ENCODE data around the gene DNLZ. TPM values are rescaled to one million over a fixed set of nuclear protein-coding genes. Genes with fewer than 3 reads are reported as not detected.
A peak's percentile ranks its signal among the peaks of the same experiment; 100 is the strongest.

Gene DNLZ
- total and polyA plus RNA-seq, 5 donors from 2014 or later = 25.5 to 67.9 (median 57.6) TPM

- Histone ChIP-seq H3K27ac (ENCODE audit: insufficient read depth, low read length, poor library complexity, severe bottlenecking) (no peak overlapping the region), H3K27me3 (ENCODE audit: control insufficient read depth, insufficient read depth, low read length) (no peaks in the 10 kb centered on the region), H3K4me3 (ENCODE audit: low read depth, low read length) (no peak overlapping the region), H3K9me3 (ENCODE audit: control insufficient read depth in 2 of 2, low read length in 2 of 2) (no peaks in the 10 kb centered on the region), H3K4me1 (ENCODE audit: control insufficient read depth, insufficient read depth, low read length, poor library complexity, severe bottlenecking) (peaks cover 18% of the 10 kb centered on the region), H3K36me3 (ENCODE audit: control insufficient read depth, insufficient read depth, low read length) (peaks cover 48% of the 10 kb centered on the region)
- Mint-ChIP-seq H3K27ac (peak overlapping the region in 1 of 3 donors; percentile 52), H3K4me1 (peaks cover 0 to 24% (median 10%) of the 10 kb centered on the region in 4 donors), H3K36me3 (peaks cover 9% of the 10 kb centered on the region), H3K27me3 (no peaks in the 10 kb centered on the region), H3K9me3 (no peaks in the 10 kb centered on the region), H3K4me3 (peak overlapping the region in 2 of 4 donors; percentile 32 to 57)
- ATAC-seq (ENCODE audit: low read depth in 2 of 2) (no peak), DNase-seq (no peak)
Measured at GRCh38 chr9:136395345-136396218, 32.0 kb upstream of the DNLZ start.

GRCh38 chr9:136395020-136395340 is 31.4 kb upstream of the DNLZ start:
- Mint-ChIP-seq H3K36me3 (peaks cover 10% of the 10 kb centered on the region), H3K4me3 (peak overlapping the region in 1 of 4 donors; percentile 57), H3K27me3 (no peaks in the 10 kb centered on the region), H3K9me3 (no peaks in the 10 kb centered on the region), H3K27ac (peak overlapping the region in 1 of 3 donors; percentile 52), H3K4me1 (peaks cover 0 to 20% (median 10%) of the 10 kb centered on the region in 4 donors)
- DNase-seq (no peak), ATAC-seq (ENCODE audit: low read depth in 2 of 2) (no peak)
- Histone ChIP-seq H3K4me1 (ENCODE audit: control insufficient read depth, insufficient read depth, low read length, poor library complexity, severe bottlenecking) (peaks cover 13% of the 10 kb centered on the region), H3K27me3 (ENCODE audit: control insufficient read depth, insufficient read depth, low read length) (no peaks in the 10 kb centered on the region), H3K4me3 (ENCODE audit: low read depth, low read length) (no peak overlapping the region), H3K27ac (ENCODE audit: insufficient read depth, low read length, poor library complexity, severe bottlenecking) (no peak overlapping the region), H3K9me3 (ENCODE audit: control insufficient read depth in 2 of 2, low read length in 2 of 2) (no peaks in the 10 kb centered on the region), H3K36me3 (ENCODE audit: control insufficient read depth, insufficient read depth, low read length) (peaks cover 50% of the 10 kb centered on the region)

- no peaks in the 10 kb centered on the region for H3K27me3 Mint-ChIP-seq
- no peak overlapping the region for H3K4me3 ChIP-seq (ENCODE audit: low read depth, low read length)
- no peak overlapping the region for H3K4me3 Mint-ChIP-seq
- ATAC-seq (ENCODE audit: low read depth in 2 of 2) (no peak), DNase-seq (no peak)
- peaks cover 0 to 20% (median 10%) of the 10 kb centered on the region in 4 donors for H3K4me1 Mint-ChIP-seq
- H3K27ac Mint-ChIP-seq = no peak overlapping the region
- peaks cover 53% of the 10 kb centered on the region for H3K36me3 ChIP-seq (ENCODE audit: control insufficient read depth, insufficient read depth, low read length)
- H3K9me3 ChIP-seq (ENCODE audit: control insufficient read depth in 2 of 2, low read length in 2 of 2) = no peaks in the 10 kb centered on the region
- H3K9me3 Mint-ChIP-seq = no peaks in the 10 kb centered on the region
- H3K27ac ChIP-seq (ENCODE audit: insufficient read depth, low read length, poor library complexity, severe bottlenecking) = no peak overlapping the region
- H3K27me3 ChIP-seq (ENCODE audit: control insufficient read depth, insufficient read depth, low read length) = no peaks in the 10 kb centered on the region
- peaks cover 13% of the 10 kb centered on the region for H3K36me3 Mint-ChIP-seq
- peaks cover 11% of the 10 kb centered on the region for H3K4me1 ChIP-seq (ENCODE audit: control insufficient read depth, insufficient read depth, low read length, poor library complexity, severe bottlenecking)
Measured at GRCh38 chr9:136394312-136395019, 30.9 kb upstream of the DNLZ start.

- Histone ChIP-seq H3K4me1 (ENCODE audit: control insufficient read depth, insufficient read depth, low read length, poor library complexity, severe bottlenecking) (peaks cover 2% of the 10 kb centered on the region), H3K9me3 (ENCODE audit: control insufficient read depth in 2 of 2, low read length in 2 of 2) (no peaks in the 10 kb centered on the region), H3K36me3 (ENCODE audit: control insufficient read depth, insufficient read depth, low read length) (peaks cover 56% of the 10 kb centered on the region), H3K4me3 (ENCODE audit: low read depth, low read length) (no peak overlapping the region), H3K27ac (ENCODE audit: insufficient read depth, low read length, poor library complexity, severe bottlenecking) (no peak overlapping the region), H3K27me3 (ENCODE audit: control insufficient read depth, insufficient read depth, low read length) (no peaks in the 10 kb centered on the region)
- H3K4me1 Mint-ChIP-seq = peaks cover 0 to 11% (median 2%) of the 10 kb centered on the region in 4 donors
- H3K4me3 Mint-ChIP-seq = no peak overlapping the region
- no peaks in the 10 kb centered on the region for H3K9me3 Mint-ChIP-seq
- H3K36me3 Mint-ChIP-seq = peaks cover 14% of the 10 kb centered on the region
- no peak overlapping the region for H3K27ac Mint-ChIP-seq
- no peak for DNase-seq
- H3K27me3 Mint-ChIP-seq = no peaks in the 10 kb centered on the region
- ATAC-seq (ENCODE audit: low read depth in 2 of 2) = no peak
Measured at GRCh38 chr9:136393531-136393930, 30.0 kb upstream of the DNLZ start.

- no peak overlapping the region for H3K4me3 Mint-ChIP-seq
- H3K27ac ChIP-seq (ENCODE audit: insufficient read depth, low read length, poor library complexity, severe bottlenecking) = no peak overlapping the region
- H3K9me3 ChIP-seq (ENCODE audit: control insufficient read depth in 2 of 2, low read length in 2 of 2) = no peaks in the 10 kb centered on the region
- H3K9me3 Mint-ChIP-seq = no peaks in the 10 kb centered on the region
- peaks cover 16% of the 10 kb centered on the region for H3K36me3 Mint-ChIP-seq
- no peak for DNase-seq
- H3K4me1 ChIP-seq (ENCODE audit: control insufficient read depth, insufficient read depth, low read length, poor library complexity, severe bottlenecking) = no peaks in the 10 kb centered on the region
- no peak overlapping the region for H3K27ac Mint-ChIP-seq
- peaks cover 0 to 5% (median 2%) of the 10 kb centered on the region in 4 donors for H3K4me1 Mint-ChIP-seq
- no peak overlapping the region for H3K4me3 ChIP-seq (ENCODE audit: low read depth, low read length)
- H3K27me3 Mint-ChIP-seq = no peaks in the 10 kb centered on the region
- H3K27me3 ChIP-seq (ENCODE audit: control insufficient read depth, insufficient read depth, low read length) = no peaks in the 10 kb centered on the region
- no peak for ATAC-seq (ENCODE audit: low read depth in 2 of 2)
- peaks cover 58% of the 10 kb centered on the region for H3K36me3 ChIP-seq (ENCODE audit: control insufficient read depth, insufficient read depth, low read length)
Measured at GRCh38 chr9:136392538-136393449, 29.2 kb upstream of the DNLZ start.

- peaks cover 21% of the 10 kb centered on the region for H3K36me3 Mint-ChIP-seq
- no peak overlapping the region for H3K27ac Mint-ChIP-seq
- Histone ChIP-seq H3K27ac (ENCODE audit: insufficient read depth, low read length, poor library complexity, severe bottlenecking) (no peak overlapping the region), H3K9me3 (ENCODE audit: control insufficient read depth in 2 of 2, low read length in 2 of 2) (no peaks in the 10 kb centered on the region), H3K4me1 (ENCODE audit: control insufficient read depth, insufficient read depth, low read length, poor library complexity, severe bottlenecking) (no peaks in the 10 kb centered on the region), H3K27me3 (ENCODE audit: control insufficient read depth, insufficient read depth, low read length) (no peaks in the 10 kb centered on the region), H3K36me3 (ENCODE audit: control insufficient read depth, insufficient read depth, low read length) (peaks cover 60% of the 10 kb centered on the region), H3K4me3 (ENCODE audit: low read depth, low read length) (no peak overlapping the region)
- ATAC-seq (ENCODE audit: low read depth in 2 of 2) (no peak), DNase-seq (no peak)
- H3K4me3 Mint-ChIP-seq = peak overlapping the region in 1 of 4 donors; percentile 74
- no peaks in the 10 kb centered on the region for H3K27me3 Mint-ChIP-seq
- H3K4me1 Mint-ChIP-seq = peaks cover 0 to 4% (median 2%) of the 10 kb centered on the region in 4 donors
- no peaks in the 10 kb centered on the region for H3K9me3 Mint-ChIP-seq
Measured at GRCh38 chr9:136391737-136392537, 28.4 kb upstream of the DNLZ start.

- H3K4me1 Mint-ChIP-seq = peaks cover 4 to 22% (median 16%) of the 10 kb centered on the region in 4 donors
- H3K4me3 Mint-ChIP-seq = no peak overlapping the region
- no peak overlapping the region for H3K27ac ChIP-seq (ENCODE audit: insufficient read depth, low read length, poor library complexity, severe bottlenecking)
- peaks cover 16% of the 10 kb centered on the region for H3K4me1 ChIP-seq (ENCODE audit: control insufficient read depth, insufficient read depth, low read length, poor library complexity, severe bottlenecking)
- no peak overlapping the region for H3K4me3 ChIP-seq (ENCODE audit: low read depth, low read length)
- no peak for DNase-seq
- H3K9me3 ChIP-seq (ENCODE audit: control insufficient read depth in 2 of 2, low read length in 2 of 2) = no peaks in the 10 kb centered on the region
- H3K36me3 ChIP-seq (ENCODE audit: control insufficient read depth, insufficient read depth, low read length) = peaks cover 41% of the 10 kb centered on the region
- no peaks in the 10 kb centered on the region for H3K9me3 Mint-ChIP-seq
- H3K27ac Mint-ChIP-seq = no peak overlapping the region
- peaks cover 34% of the 10 kb centered on the region for H3K36me3 Mint-ChIP-seq
- no peak for ATAC-seq (ENCODE audit: low read depth in 2 of 2)
- H3K27me3 Mint-ChIP-seq = no peaks in the 10 kb centered on the region
- H3K27me3 ChIP-seq (ENCODE audit: control insufficient read depth, insufficient read depth, low read length) = no peaks in the 10 kb centered on the region
Measured at GRCh38 chr9:136389396-136389795, 25.9 kb upstream of the DNLZ start.
